Measurements from ENCODE around the gene MRPL14. TPM values are rescaled to one million over a fixed set of nuclear protein-coding genes. Genes with fewer than 3 reads are reported as not detected.

Gene MRPL14
- total RNA-seq, 1 donor from 2014 or later: 46.9 TPM

- no peak for TF ChIP-seq CTCF (IDR thresholded peaks at IDR 0.05; ENCODE audit: unreplicated experiment)
- Mint-ChIP-seq H3K9me3 (no peaks in the 10 kb centered on the region), H3K36me3 (no peaks in the 10 kb centered on the region), H3K4me3 (no peak overlapping the region), H3K4me1 (peaks cover 9% of the 10 kb centered on the region), H3K27ac (no peak overlapping the region), H3K27me3 (ENCODE audit: low read depth) (no peaks in the 10 kb centered on the region)
- DNase-seq (ENCODE audit: low spot score in 2 of 2, unreplicated experiment in 2 of 2): no peak
Measured at GRCh38 chr6:44084231-44085014, 42.8 kb downstream of the MRPL14 start.

- no peak for DNase-seq (ENCODE audit: low spot score in 2 of 2, unreplicated experiment in 2 of 2)
- H3K4me3 Mint-ChIP-seq: no peak overlapping the region
- peaks cover 19% of the 10 kb centered on the region for H3K4me1 Mint-ChIP-seq
- H3K27me3 Mint-ChIP-seq (ENCODE audit: low read depth): peaks cover 2% of the 10 kb centered on the region
- no peaks in the 10 kb centered on the region for H3K36me3 Mint-ChIP-seq
- H3K27ac Mint-ChIP-seq: no peak overlapping the region
- TF ChIP-seq CTCF (IDR thresholded peaks at IDR 0.05; ENCODE audit: unreplicated experiment): no peak
- no peaks in the 10 kb centered on the region for H3K9me3 Mint-ChIP-seq
Measured at GRCh38 chr6:44082872-44083321, 44.4 kb downstream of the MRPL14 start.

GRCh38 chr6:44081753-44082152 is 45.5 kb downstream of the MRPL14 start:
- Mint-ChIP-seq H3K4me1 (peaks cover 26% of the 10 kb centered on the region), H3K9me3 (no peaks in the 10 kb centered on the region), H3K27me3 (ENCODE audit: low read depth) (peaks cover 3% of the 10 kb centered on the region), H3K4me3 (no peak overlapping the region), H3K27ac (no peak overlapping the region), H3K36me3 (no peaks in the 10 kb centered on the region)
- no peak for TF ChIP-seq CTCF (IDR thresholded peaks at IDR 0.05; ENCODE audit: unreplicated experiment)
- DNase-seq (ENCODE audit: low spot score in 2 of 2, unreplicated experiment in 2 of 2): no peak

- peaks cover 3% of the 10 kb centered on the region for H3K27me3 Mint-ChIP-seq (ENCODE audit: low read depth)
- H3K4me3 Mint-ChIP-seq: no peak overlapping the region
- no peaks in the 10 kb centered on the region for H3K9me3 Mint-ChIP-seq
- TF ChIP-seq CTCF (IDR thresholded peaks at IDR 0.05; ENCODE audit: unreplicated experiment): no peak
- no peak overlapping the region for H3K27ac Mint-ChIP-seq
- H3K4me1 Mint-ChIP-seq: peaks cover 32% of the 10 kb centered on the region
- H3K36me3 Mint-ChIP-seq: no peaks in the 10 kb centered on the region
- no peak for DNase-seq (ENCODE audit: low spot score in 2 of 2, unreplicated experiment in 2 of 2)
Measured at GRCh38 chr6:44080561-44081521, 46.4 kb downstream of the MRPL14 start.

- no peak overlapping the region for H3K4me3 Mint-ChIP-seq
- H3K9me3 Mint-ChIP-seq: no peaks in the 10 kb centered on the region
- H3K4me1 Mint-ChIP-seq: peaks cover 36% of the 10 kb centered on the region
- DNase-seq (ENCODE audit: low spot score in 2 of 2, unreplicated experiment in 2 of 2): no peak
- TF ChIP-seq CTCF (IDR thresholded peaks at IDR 0.05; ENCODE audit: unreplicated experiment): no peak
- no peaks in the 10 kb centered on the region for H3K36me3 Mint-ChIP-seq
- H3K27me3 Mint-ChIP-seq (ENCODE audit: low read depth): peaks cover 3% of the 10 kb centered on the region
- H3K27ac Mint-ChIP-seq: no peak overlapping the region
Measured at GRCh38 chr6:44079672-44080071, 47.6 kb downstream of the MRPL14 start.

Data from mesothelial cell of epicardium (in vitro differentiated cells).